ENCODE results near the gene SKIL.

SKIL gene

DNA sequence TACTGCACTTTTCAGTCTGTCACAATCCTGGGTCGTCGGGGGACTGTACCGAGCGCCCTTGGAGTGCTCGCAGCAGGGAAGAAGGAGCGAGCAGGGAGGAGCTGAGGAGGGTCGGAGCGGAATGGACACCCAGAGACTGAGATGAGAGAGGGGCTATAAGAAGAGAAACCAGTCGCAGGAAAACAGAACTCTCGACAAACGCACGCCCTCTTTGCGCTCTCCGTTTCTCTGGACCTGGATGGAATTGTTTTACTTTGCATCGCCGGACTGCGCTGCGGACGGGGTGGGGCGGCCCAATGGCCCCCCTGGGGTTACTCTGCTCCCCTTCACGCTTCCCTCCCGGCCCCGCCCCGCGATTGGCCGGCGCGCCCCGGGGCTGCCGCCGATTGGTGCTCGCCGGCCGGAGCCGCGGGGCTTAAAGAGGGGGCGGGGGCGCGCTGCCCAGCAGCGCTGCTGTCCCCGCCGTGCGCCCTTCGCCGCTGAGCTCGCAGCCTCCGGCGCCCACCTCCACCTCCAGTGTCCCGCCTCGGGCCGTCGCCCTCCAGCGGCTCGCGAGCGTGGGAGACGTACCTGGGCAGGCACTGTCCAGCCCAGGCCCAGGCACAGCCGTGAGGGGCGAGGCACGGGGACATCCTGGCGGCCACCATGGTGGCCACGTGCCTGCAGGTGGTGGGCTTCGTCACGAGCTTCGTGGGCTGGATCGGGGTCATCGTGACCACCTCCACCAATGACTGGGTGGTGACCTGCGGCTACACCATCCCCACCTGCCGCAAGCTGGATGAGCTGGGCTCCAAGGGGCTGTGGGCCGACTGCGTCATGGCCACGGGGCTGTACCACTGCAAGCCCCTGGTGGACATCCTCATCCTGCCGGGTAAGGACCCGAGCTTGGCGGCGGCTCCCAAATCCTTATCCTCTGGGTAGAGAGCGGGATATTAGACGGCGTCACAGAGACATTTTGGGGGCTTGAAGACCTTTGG is 61.2 kb downstream of the SKIL start, which contains the start of gene CLDN11:
CLDN11 (plus strand) TSS at position 447 of the 977 bp plus-strand sequence; CDS start at position 646, 199 bp downstream.
- 3% methylated on average over 69 of the region's 79 CpGs for WGBS (ENCODE audit: insufficient coverage)
- H3K27me3 ChIP-seq (replicated peaks in 2 of 5; ENCODE audit: control insufficient read depth in 4 of 5, insufficient read depth in 5 of 5, low read length in 4 of 5) = peaks cover 0 to 58% (median 32%) of the 10 kb centered on the region in 5 experiments
- ChIA-PET POLR2A (no interaction called here), CTCF (interaction anchor here (0.8 to 10.6 kb wide), 6 partner anchors 11 to 393 kb away, joined by 3 to 87 read pairs (median 3); no protein-coding TSS in a partner anchor)
- H3K4me3 ChIP-seq (ENCODE audit: control insufficient read depth in 1 of 7, extremely low read depth in 1 of 7, insufficient read depth in 4 of 7, low read depth in 2 of 7, low read length in 6 of 7) = peak within 1 kb of the TSS in 6 of 7 experiments; percentile 30 to 74 (median 62)
- DNase-seq = peak in 1 of 3 donors; percentile 32
- no peaks in the 10 kb centered on the region for H3K9me3 ChIP-seq (ENCODE audit: control extremely low read depth in 1 of 5, control insufficient read depth in 4 of 5, insufficient read depth in 2 of 5, low read depth in 1 of 5, low read length in 4 of 5)
- no peak within 1 kb of the TSS for H3K27ac ChIP-seq (ENCODE audit: insufficient read depth in 1 of 2, low read depth in 1 of 2, low read length in 2 of 2, poor library complexity in 1 of 2, severe bottlenecking in 2 of 2)
- H3K4me1 ChIP-seq (ENCODE audit: control extremely low read depth in 1 of 4, control insufficient read depth in 4 of 4, insufficient read depth in 4 of 4, low read length in 3 of 4) = peaks cover 0 to 23% (median 17%) of the 10 kb centered on the region in 4 experiments
- no peaks in the 10 kb centered on the region for H3K36me3 ChIP-seq (ENCODE audit: control insufficient read depth in 4 of 4, insufficient read depth in 4 of 4, low read length in 3 of 4)

DNA sequence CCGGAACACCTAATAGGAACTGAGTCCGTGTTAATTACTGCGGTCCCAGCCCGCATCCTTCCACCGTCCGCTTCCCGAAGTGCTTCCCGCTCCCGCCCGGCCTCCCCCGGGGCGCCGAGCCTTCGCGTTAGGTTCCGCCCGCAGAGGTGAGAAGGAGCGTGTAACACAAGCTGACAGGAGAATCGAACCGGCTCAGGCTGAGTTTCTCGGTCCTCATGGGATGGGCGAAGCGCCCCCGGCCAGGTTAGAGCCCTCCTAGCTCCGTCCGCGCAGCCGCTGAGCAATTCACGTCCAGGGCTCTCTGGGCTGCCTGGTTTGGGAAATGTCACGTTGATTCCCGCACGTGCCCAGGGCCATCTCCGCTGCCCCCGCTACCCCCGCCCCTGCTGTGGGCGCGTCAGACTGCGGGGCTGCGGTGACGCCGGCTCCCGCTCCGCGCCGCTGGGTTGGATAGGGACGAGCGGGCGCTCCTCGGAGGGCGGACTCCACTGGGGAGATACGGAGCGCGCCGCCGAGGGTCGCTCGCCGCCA is 62.1 kb downstream of the SKIL start:
- Histone ChIP-seq H3K27ac (ENCODE audit: insufficient read depth in 1 of 2, low read depth in 1 of 2, low read length in 2 of 2, poor library complexity in 1 of 2, severe bottlenecking in 2 of 2) (no peak overlapping the region), H3K4me3 (ENCODE audit: control insufficient read depth in 1 of 7, extremely low read depth in 1 of 7, insufficient read depth in 4 of 7, low read depth in 2 of 7, low read length in 6 of 7) (peak overlapping the region in 4 of 7 experiments; percentile 23 to 74 (median 50)), H3K9me3 (ENCODE audit: control extremely low read depth in 1 of 5, control insufficient read depth in 4 of 5, insufficient read depth in 2 of 5, low read depth in 1 of 5, low read length in 4 of 5) (no peaks in the 10 kb centered on the region), H3K36me3 (ENCODE audit: control insufficient read depth in 4 of 4, insufficient read depth in 4 of 4, low read length in 3 of 4) (no peaks in the 10 kb centered on the region), H3K27me3 (replicated peaks in 2 of 5; ENCODE audit: control insufficient read depth in 4 of 5, insufficient read depth in 5 of 5, low read length in 4 of 5) (peaks cover 0 to 58% (median 32%) of the 10 kb centered on the region in 5 experiments), H3K4me1 (ENCODE audit: control extremely low read depth in 1 of 4, control insufficient read depth in 4 of 4, insufficient read depth in 4 of 4, low read length in 3 of 4) (peaks cover 0 to 23% (median 17%) of the 10 kb centered on the region in 4 experiments)
- ChIA-PET POLR2A (no interaction called here), CTCF (interaction anchor here (0.8 to 10.6 kb wide), 3 partner anchors 12 to 392 kb away, joined by 3 to 87 read pairs (median 3); no protein-coding TSS in a partner anchor)
- DNase-seq = peak in 2 of 3 donors; percentile 44 to 59
- 5% methylated on average over 42 of the region's 58 CpGs for WGBS (ENCODE audit: insufficient coverage)

DNA sequence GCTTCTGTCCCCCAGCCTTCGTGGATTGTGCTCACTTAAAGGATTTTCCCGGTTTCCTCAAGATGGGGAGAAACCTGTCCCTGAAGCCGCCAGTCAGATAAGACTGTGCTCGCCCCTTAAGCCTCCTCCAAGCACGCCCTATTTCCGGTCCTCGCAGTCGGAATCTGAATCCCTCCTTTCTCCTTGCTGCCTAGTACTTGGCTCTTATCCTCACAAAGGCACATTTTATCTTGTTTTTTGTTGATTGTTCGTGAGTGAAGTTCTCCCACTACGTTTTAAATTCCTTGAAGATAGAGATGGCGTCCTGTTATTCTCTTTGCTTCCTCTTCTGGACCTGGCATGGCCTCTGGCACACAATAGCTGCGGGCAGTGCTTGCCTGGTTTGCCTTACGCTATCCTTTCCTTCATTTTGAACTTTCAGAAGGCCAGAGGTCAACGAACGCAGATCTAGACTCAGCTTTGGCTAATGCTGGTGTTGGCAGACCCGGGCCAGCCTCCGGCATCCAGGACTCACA is 62.8 kb downstream of the SKIL start:
- no peaks in the 10 kb centered on the region for H3K9me3 ChIP-seq (ENCODE audit: control extremely low read depth in 1 of 5, control insufficient read depth in 4 of 5, insufficient read depth in 2 of 5, low read depth in 1 of 5, low read length in 4 of 5)
- peaks cover 0 to 23% (median 17%) of the 10 kb centered on the region in 4 experiments for H3K4me1 ChIP-seq (ENCODE audit: control extremely low read depth in 1 of 4, control insufficient read depth in 4 of 4, insufficient read depth in 4 of 4, low read length in 3 of 4)
- 59% methylated on average over 14 of the region's 17 CpGs for WGBS (ENCODE audit: insufficient coverage)
- no peak overlapping the region for H3K27ac ChIP-seq (ENCODE audit: insufficient read depth in 1 of 2, low read depth in 1 of 2, low read length in 2 of 2, poor library complexity in 1 of 2, severe bottlenecking in 2 of 2)
- H3K27me3 ChIP-seq (replicated peaks in 2 of 5; ENCODE audit: control insufficient read depth in 4 of 5, insufficient read depth in 5 of 5, low read length in 4 of 5) = peaks cover 0 to 58% (median 32%) of the 10 kb centered on the region in 5 experiments
- DNase-seq = no peak
- peak overlapping the region in 2 of 7 experiments; percentile 11 to 74 for H3K4me3 ChIP-seq (ENCODE audit: control insufficient read depth in 1 of 7, extremely low read depth in 1 of 7, insufficient read depth in 4 of 7, low read depth in 2 of 7, low read length in 6 of 7)
- ChIA-PET CTCF (interaction anchor here (1.1 to 10.6 kb wide), 2 partner anchors 112 to 392 kb away, joined by 3 to 87 read pairs; no protein-coding TSS in a partner anchor), POLR2A (no interaction called here)
- H3K36me3 ChIP-seq (ENCODE audit: control insufficient read depth in 4 of 4, insufficient read depth in 4 of 4, low read length in 3 of 4) = no peaks in the 10 kb centered on the region

- no peak overlapping the region for H3K27ac ChIP-seq (ENCODE audit: insufficient read depth in 1 of 2, low read depth in 1 of 2, low read length in 2 of 2, poor library complexity in 1 of 2, severe bottlenecking in 2 of 2)
- no peak for DNase-seq
- H3K9me3 ChIP-seq (ENCODE audit: control extremely low read depth in 1 of 5, control insufficient read depth in 4 of 5, insufficient read depth in 2 of 5, low read depth in 1 of 5, low read length in 4 of 5) = no peaks in the 10 kb centered on the region
- CTCF ChIA-PET = no interaction called here
- H3K4me1 ChIP-seq (ENCODE audit: control extremely low read depth in 1 of 4, control insufficient read depth in 4 of 4, insufficient read depth in 4 of 4, low read length in 3 of 4) = peaks cover 0 to 23% (median 17%) of the 10 kb centered on the region in 4 experiments
- WGBS (ENCODE audit: insufficient coverage) = 97% methylated on average over 10 of the region's 12 CpGs
- peaks cover 0 to 58% (median 37%) of the 10 kb centered on the region in 5 experiments for H3K27me3 ChIP-seq (replicated peaks in 2 of 5; ENCODE audit: control insufficient read depth in 4 of 5, insufficient read depth in 5 of 5, low read length in 4 of 5)
- H3K36me3 ChIP-seq (ENCODE audit: control insufficient read depth in 4 of 4, insufficient read depth in 4 of 4, low read length in 3 of 4) = no peaks in the 10 kb centered on the region
- POLR2A ChIA-PET = no interaction called here
- no peak overlapping the region for H3K4me3 ChIP-seq (ENCODE audit: control insufficient read depth in 1 of 7, extremely low read depth in 1 of 7, insufficient read depth in 4 of 7, low read depth in 2 of 7, low read length in 6 of 7)
Observed at GRCh38 chr3:170421111-170421641, 63.7 kb downstream of the SKIL start.

DNA sequence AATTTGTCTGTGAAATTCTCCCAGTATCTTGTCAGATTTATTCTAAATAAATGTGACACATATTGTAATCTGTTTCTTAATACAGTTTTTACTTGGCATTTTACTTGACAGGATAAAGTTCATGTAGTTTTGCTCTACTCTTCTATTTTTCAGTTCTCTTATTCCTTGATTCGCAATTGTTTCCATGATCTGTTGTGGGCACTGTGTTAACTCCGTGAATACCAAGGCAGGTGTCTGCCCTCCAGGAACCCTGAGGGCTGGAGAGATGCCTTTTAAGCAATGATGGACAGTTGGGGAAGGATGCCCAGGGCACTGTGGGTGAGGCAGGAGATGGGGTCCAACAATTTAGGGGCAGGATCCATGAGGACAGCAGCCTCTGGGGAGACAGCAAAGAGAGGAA is 64.2 kb downstream of the SKIL start:
- Histone ChIP-seq H3K9me3 (ENCODE audit: control extremely low read depth in 1 of 5, control insufficient read depth in 4 of 5, insufficient read depth in 2 of 5, low read depth in 1 of 5, low read length in 4 of 5) (no peaks in the 10 kb centered on the region), H3K36me3 (ENCODE audit: control insufficient read depth in 4 of 4, insufficient read depth in 4 of 4, low read length in 3 of 4) (no peaks in the 10 kb centered on the region), H3K4me1 (ENCODE audit: control extremely low read depth in 1 of 4, control insufficient read depth in 4 of 4, insufficient read depth in 4 of 4, low read length in 3 of 4) (peaks cover 0 to 23% (median 17%) of the 10 kb centered on the region in 4 experiments), H3K27me3 (replicated peaks in 2 of 5; ENCODE audit: control insufficient read depth in 4 of 5, insufficient read depth in 5 of 5, low read length in 4 of 5) (peaks cover 0 to 52% (median 37%) of the 10 kb centered on the region in 5 experiments), H3K27ac (ENCODE audit: insufficient read depth in 1 of 2, low read depth in 1 of 2, low read length in 2 of 2, poor library complexity in 1 of 2, severe bottlenecking in 2 of 2) (no peak overlapping the region), H3K4me3 (ENCODE audit: control insufficient read depth in 1 of 7, extremely low read depth in 1 of 7, insufficient read depth in 4 of 7, low read depth in 2 of 7, low read length in 6 of 7) (no peak overlapping the region)
- 95% methylated on average over 2 of the region's 2 CpGs for WGBS (ENCODE audit: insufficient coverage)
- POLR2A ChIA-PET = no interaction called here
- no peak for DNase-seq
- CTCF ChIA-PET = no interaction called here

- Histone ChIP-seq H3K36me3 (ENCODE audit: control insufficient read depth in 4 of 4, insufficient read depth in 4 of 4, low read length in 3 of 4) (no peaks in the 10 kb centered on the region), H3K27ac (ENCODE audit: insufficient read depth in 1 of 2, low read depth in 1 of 2, low read length in 2 of 2, poor library complexity in 1 of 2, severe bottlenecking in 2 of 2) (no peak overlapping the region), H3K4me3 (ENCODE audit: control insufficient read depth in 1 of 7, extremely low read depth in 1 of 7, insufficient read depth in 4 of 7, low read depth in 2 of 7, low read length in 6 of 7) (no peak overlapping the region), H3K4me1 (ENCODE audit: control extremely low read depth in 1 of 4, control insufficient read depth in 4 of 4, insufficient read depth in 4 of 4, low read length in 3 of 4) (peaks cover 0 to 23% (median 17%) of the 10 kb centered on the region in 4 experiments), H3K27me3 (replicated peaks in 2 of 5; ENCODE audit: control insufficient read depth in 4 of 5, insufficient read depth in 5 of 5, low read length in 4 of 5) (peaks cover 0 to 39% (median 29%) of the 10 kb centered on the region in 5 experiments), H3K9me3 (ENCODE audit: control extremely low read depth in 1 of 5, control insufficient read depth in 4 of 5, insufficient read depth in 2 of 5, low read depth in 1 of 5, low read length in 4 of 5) (no peaks in the 10 kb centered on the region)
- 98% methylated on average over 8 of the region's 8 CpGs for WGBS (ENCODE audit: insufficient coverage)
- CTCF ChIA-PET = interaction anchor here (1.2 to 2.3 kb wide), 2 partner anchors 9 to 12 kb away, joined by 3 to 8 read pairs; no protein-coding TSS in a partner anchor
- DNase-seq = no peak
- POLR2A ChIA-PET = no interaction called here
Observed at GRCh38 chr3:170423001-170423615, 65.6 kb downstream of the SKIL start.

All from common myeloid progenitor, CD34-positive (primary cell).